ENCODE results near the gene BEAN1. TPM values are rescaled to one million over a fixed set of nuclear protein-coding genes. Genes with fewer than 3 reads are reported as not detected.
"Not testable (repeated sequence)": the region's sequence is repeated elsewhere in the genome, so short reads cannot be mapped to it uniquely, and the experiment has no call there.

BEAN1 gene
- total RNA-seq, 4 donors from 2014 or later, result 0.23 to 1.8 (median 0.76) TPM; not detected in 1

DNA sequence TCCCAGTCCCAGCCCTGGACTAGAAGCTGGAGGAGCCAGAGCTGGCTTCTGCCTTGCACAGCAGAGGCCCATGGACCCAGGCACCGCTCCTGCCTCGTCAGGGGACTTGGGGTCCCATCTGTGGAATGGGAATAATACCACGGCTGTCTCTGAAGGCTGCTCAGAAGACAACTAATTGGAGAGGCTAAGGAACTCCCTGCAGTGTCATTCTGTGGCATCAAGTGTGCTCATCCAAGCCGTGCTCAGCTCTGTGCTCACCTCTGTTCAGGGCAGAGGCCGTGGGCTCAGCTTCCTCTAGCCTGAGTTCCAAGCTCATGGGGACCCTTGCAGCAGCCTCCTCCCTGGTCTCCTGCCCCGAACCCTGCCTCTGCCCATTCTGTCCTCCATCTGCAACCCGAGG lies 31.8 kb downstream of the BEAN1 start:
- no peaks in the 10 kb centered on the region for H3K4me1 ChIP-seq
- no peaks in the 10 kb centered on the region for H3K9me3 ChIP-seq
- DNase-seq, result no peak
- no peak overlapping the region for H3K4me3 ChIP-seq
- H3K27ac ChIP-seq, result no peak overlapping the region
- intact Hi-C loops (cut with DNase I), result no loop called here
- 41 to 68% methylated on average over 4 to 6 of the region's 7 CpGs for WGBS, 2 donors
- peaks cover 0 to 55% (median 2%) of the 10 kb centered on the region in 4 donors for H3K27me3 ChIP-seq
- H3K36me3 ChIP-seq, result no peaks in the 10 kb centered on the region
- TF ChIP-seq POLR2A (IDR thresholded peaks at IDR 0.05), result no peak
- no peak for TF ChIP-seq CTCF (IDR thresholded peaks at IDR 0.05)

DNA sequence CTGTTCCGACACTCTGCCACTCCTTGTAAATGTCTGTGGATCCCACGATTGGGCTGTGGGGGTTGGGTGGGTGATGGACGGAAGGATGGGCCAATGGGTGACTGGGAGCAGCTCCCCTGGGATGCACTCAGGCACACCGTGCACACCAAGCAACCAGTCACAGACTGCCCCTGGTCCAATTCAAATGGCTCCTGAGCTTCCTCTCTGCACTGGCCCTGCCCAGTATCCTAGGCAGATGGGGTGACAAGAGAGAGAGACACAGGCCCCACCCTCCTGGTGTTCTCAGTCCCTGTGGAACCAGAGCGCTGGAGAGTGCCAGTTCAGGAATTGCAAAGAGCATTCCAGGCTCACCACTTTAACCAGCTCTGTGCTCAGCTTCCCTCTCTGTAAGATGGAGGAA lies 32.8 kb downstream of the BEAN1 start:
- Histone ChIP-seq H3K36me3 (no peaks in the 10 kb centered on the region), H3K4me1 (no peaks in the 10 kb centered on the region), H3K27me3 (peaks cover 0 to 55% (median 2%) of the 10 kb centered on the region in 4 donors), H3K27ac (no peak overlapping the region), H3K4me3 (no peak overlapping the region), H3K9me3 (no peaks in the 10 kb centered on the region)
- no peak for DNase-seq
- intact Hi-C loops (cut with DNase I), result no loop called here
- TF ChIP-seq POLR2A (IDR thresholded peaks at IDR 0.05) (no peak), CTCF (IDR thresholded peaks at IDR 0.05) (no peak)
- WGBS, 2 donors, result 67 to 68% methylated on average over 2 to 4 of the region's 5 CpGs

DNA sequence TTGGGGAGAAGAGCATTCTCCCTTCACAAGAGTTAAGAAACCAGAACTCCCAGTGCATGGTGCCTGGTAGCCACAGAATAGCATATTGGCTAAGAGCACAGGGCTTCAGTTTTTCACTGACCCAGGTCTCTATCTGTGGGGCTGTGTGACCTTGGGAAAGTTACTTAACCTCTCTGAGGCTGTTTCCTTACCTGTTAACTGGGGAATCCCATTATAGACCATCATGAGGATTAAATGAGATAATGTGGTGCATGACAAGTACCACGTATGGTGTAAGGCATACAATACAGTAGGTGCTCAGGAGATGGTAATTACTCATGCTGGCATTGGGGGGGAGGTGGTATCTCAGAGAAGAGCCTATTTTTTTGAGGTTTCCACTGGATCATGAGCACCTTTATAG lies 33.6 kb downstream of the BEAN1 start:
- DNase-seq, result no peak
- H3K4me1 ChIP-seq, result no peaks in the 10 kb centered on the region
- 32 to 60% methylated on average over 1 of the region's 1 CpG for WGBS, 2 donors

DNA sequence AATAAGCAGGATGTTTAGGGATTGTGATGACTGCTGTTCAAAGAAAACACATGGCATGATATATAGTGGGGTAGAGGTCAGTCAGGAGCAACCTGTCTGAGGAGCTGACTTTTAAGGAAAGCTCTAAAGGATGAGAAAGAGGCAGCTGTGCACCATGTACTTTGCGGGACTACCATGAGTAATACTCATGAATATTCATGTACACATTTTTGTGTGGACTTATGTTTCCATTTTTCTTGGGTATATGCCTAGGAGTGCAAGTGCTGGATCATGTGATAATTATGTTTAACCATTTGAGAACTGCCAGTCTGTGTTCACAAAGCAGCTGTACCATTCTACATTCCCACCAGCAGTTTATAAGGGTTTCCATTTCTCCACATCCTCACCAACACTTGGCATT lies 35.8 kb downstream of the BEAN1 start:
- Histone ChIP-seq H3K4me3 (no peak overlapping the region), H3K27me3 (peaks cover 0 to 68% (median 2%) of the 10 kb centered on the region in 4 donors), H3K27ac (no peak overlapping the region), H3K36me3 (no peaks in the 10 kb centered on the region), H3K4me1 (no peaks in the 10 kb centered on the region), H3K9me3 (no peaks in the 10 kb centered on the region)
- TF ChIP-seq CTCF (IDR thresholded peaks at IDR 0.05) (no peak), POLR2A (IDR thresholded peaks at IDR 0.05) (no peak)
- intact Hi-C loops (cut with DNase I), result no loop called here
- no peak for DNase-seq
- WGBS, 2 donors, result 33 to 36% methylated on average over 1 of the region's 1 CpG

More for the DNA sequence above, 33.6 kb downstream of the BEAN1 start:
- Histone ChIP-seq H3K27ac (no peak overlapping the region), H3K9me3 (no peaks in the 10 kb centered on the region), H3K4me3 (no peak overlapping the region), H3K36me3 (no peaks in the 10 kb centered on the region), H3K27me3 (peaks cover 0 to 55% (median 2%) of the 10 kb centered on the region in 4 donors)
- intact Hi-C loops (cut with DNase I), result no loop called here
- no peak for TF ChIP-seq POLR2A (IDR thresholded peaks at IDR 0.05)
- TF ChIP-seq CTCF (IDR thresholded peaks at IDR 0.05), result no peak

DNA sequence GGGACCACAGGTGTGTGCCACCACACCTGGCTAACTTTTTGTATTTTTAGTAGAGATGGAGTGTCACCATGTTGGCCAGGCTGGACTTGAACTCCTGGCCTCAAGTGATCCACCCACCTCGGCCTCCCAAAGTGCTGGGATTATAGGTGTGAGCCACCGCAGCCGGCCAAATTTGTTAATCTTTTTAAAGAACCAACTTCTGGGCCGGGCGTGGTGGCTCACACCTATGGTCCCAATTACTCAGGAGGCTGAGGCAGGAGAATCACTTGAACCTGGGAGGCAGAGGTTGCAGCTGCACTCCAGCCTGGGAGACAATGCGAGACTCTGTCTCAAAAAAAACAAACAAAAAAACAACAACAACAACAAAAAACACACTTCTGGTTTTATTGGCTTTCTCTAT lies 38.9 kb downstream of the BEAN1 start:
- H3K9me3 ChIP-seq; H3K4me3 ChIP-seq; H3K4me1 ChIP-seq; DNase-seq; H3K36me3 ChIP-seq; H3K27ac ChIP-seq; intact Hi-C loops (cut with DNase I): not testable (repeated sequence)
- 86 to 88% methylated on average over 5 to 6 of the region's 6 CpGs for WGBS, 2 donors
- peaks cover 0 to 47% (median 0%) of the 10 kb centered on the region in 4 donors for H3K27me3 ChIP-seq

DNA sequence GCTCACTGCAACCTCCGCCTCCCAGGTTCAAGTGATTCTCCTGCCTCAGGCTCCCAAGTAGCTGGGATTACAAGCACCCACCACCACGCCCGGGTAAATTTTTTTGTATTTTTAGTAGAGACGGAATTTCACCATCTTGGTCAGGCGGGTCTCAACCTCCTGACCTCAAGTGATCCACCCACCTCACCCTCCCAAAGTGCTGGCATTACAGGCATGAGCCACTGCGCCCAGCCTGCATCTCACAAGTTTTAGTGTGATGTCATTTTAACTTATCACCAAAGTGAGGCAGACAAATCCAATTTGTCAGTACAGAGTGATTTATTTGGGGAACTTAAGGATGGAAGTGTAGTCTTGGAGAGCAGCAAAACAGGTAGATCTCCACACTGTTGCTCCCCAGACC lies 39.5 kb downstream of the BEAN1 start:
- 84 to 98% methylated on average over 4 to 6 of the region's 6 CpGs for WGBS, 2 donors
- H3K4me3 ChIP-seq; H3K27ac ChIP-seq; DNase-seq; H3K36me3 ChIP-seq; H3K9me3 ChIP-seq; H3K4me1 ChIP-seq; intact Hi-C loops (cut with DNase I): not testable (repeated sequence)
- H3K27me3 ChIP-seq, result peaks cover 0 to 40% (median 0%) of the 10 kb centered on the region in 4 donors

Measured in esophagus squamous epithelium (tissue), 5 donors.